HCT116 (cell line): ENCODE results near the gene ATP13A5.

Source experiments
- CBX3 ChIP-seq: IDR thresholded peaks from 2 replicates; pipeline ENCODE4 v1.6.1; 2012; ENCODE audit warnings: low read depth
- CTCF ChIP-seq, 3 experiments: fragments of 200-600 bp in 1 of 3; sonication (generic) in 1 of 3; IDR thresholded peaks in 2 of 3; conservative IDR thresholded peaks in 1 of 3; 2 replicates each; pipeline ENCODE4 v1.5.1; 2012 to 2017; ENCODE audit warnings: low read depth in 2 of 3, low read length in 2 of 3, antibody characterized with exemption in 1 of 3, borderline replicate concordance in 1 of 3, control low read depth in 1 of 3, mild to moderate bottlenecking in 1 of 3, mixed read lengths in 1 of 3, mixed run types in 1 of 3, moderate library complexity in 1 of 3; ENCODE audit not compliant: insufficient read depth in 1 of 3
- EZH2 ChIP-seq: fragments of 200-600 bp; sonication (generic); IDR thresholded peaks from 2 replicates; pipeline ENCODE4 v1.6.1; 2017; ENCODE audit warnings: antibody characterized with exemption, mixed run types
- EZH2phosphoT487 ChIP-seq: fragments of 200-600 bp; IDR thresholded peaks from 2 replicates; pipeline ENCODE4 v1.6.1; 2018; ENCODE audit warnings: antibody characterized with exemption, borderline replicate concordance
- POLR2A ChIP-seq: IDR thresholded peaks from 2 replicates; pipeline ENCODE4 v1.7.0; 2011; ENCODE audit warnings: borderline replicate concordance; ENCODE audit not compliant: insufficient read depth, insufficient read length; ENCODE audit errors: extremely low read depth
- POLR2AphosphoS5 ChIP-seq: IDR thresholded peaks from 2 replicates; pipeline ENCODE4 v1.6.1; 2011; ENCODE audit warnings: mild to moderate bottlenecking, low read depth, low read length, moderate library complexity
- TCF7L2 ChIP-seq: IDR thresholded peaks from 2 replicates; pipeline ENCODE4 v1.7.0; 2011; ENCODE audit warnings: borderline replicate concordance, inconsistent platforms; ENCODE audit not compliant: insufficient read depth, insufficient read length; ENCODE audit errors: extremely low read depth

GRCh38 chr3:193416629-193417028, 38.1 kb upstream of the ATP13A5 start:
- TF ChIP-seq CTCF (IDR thresholded peaks at IDR 0.05 in 2 of 3, conservative IDR thresholded peaks at IDR 0.05 in 1 of 3; ENCODE audit: borderline replicate concordance in 1 of 3, insufficient read depth in 1 of 3, low read depth in 2 of 3, low read length in 2 of 3) (no peak), EZH2 (no peak), TCF7L2 (no peak), CBX3 (no peak), EZH2phosphoT487 (no peak), POLR2AphosphoS5 (no peak), POLR2A (no peak)
